Endodermal cell (in vitro differentiated cells): ENCODE data around the gene SNAP29. TPM values are rescaled to one million over a fixed set of nuclear protein-coding genes. Genes with fewer than 3 reads are reported as not detected.

Experiments
- DNase-seq: peaks from one replicate; pipeline ENCODE4 v3.0.0-alpha.2; 2017
- H3K27ac ChIP-seq: 2 replicates; pipeline ENCODE4 v1.5.1; 2013; ENCODE audit warnings: mild to moderate bottlenecking, low read depth, low read length, moderate library complexity
- H3K27me3 ChIP-seq: 2 replicates; pipeline ENCODE4 v1.6.1; 2013; ENCODE audit warnings: mild to moderate bottlenecking, low read length, moderate library complexity; ENCODE audit not compliant: insufficient read depth, control insufficient read depth, poor library complexity, severe bottlenecking
- H3K36me3 ChIP-seq: 2 replicates; pipeline ENCODE4 v1.7.0; 2013; ENCODE audit warnings: mild to moderate bottlenecking, low read length, moderate library complexity; ENCODE audit not compliant: control insufficient read depth, insufficient read depth
- H3K4me1 ChIP-seq: one replicate; pipeline ENCODE4 v1.7.0; 2013; ENCODE audit warnings: low read length; ENCODE audit not compliant: control insufficient read depth, insufficient read depth
- H3K4me3 ChIP-seq: 2 replicates; pipeline ENCODE4 v1.5.1; 2013; ENCODE audit warnings: mild to moderate bottlenecking, low read length, moderate library complexity
- H3K9ac ChIP-seq: 2 replicates; pipeline ENCODE4 v1.6.1; 2013; ENCODE audit warnings: mild to moderate bottlenecking, low read length, moderate library complexity; ENCODE audit not compliant: poor library complexity, severe bottlenecking; ENCODE audit errors: extremely low read depth
- H3K9me3 ChIP-seq: 2 replicates; pipeline ENCODE4 v1.6.1; 2013; ENCODE audit warnings: mild to moderate bottlenecking, low read length, moderate library complexity; ENCODE audit not compliant: control insufficient read depth
- H3K27ac Mint-ChIP-seq: 2 replicates; pipeline ENCODE4 v1.8.0; 2020; ENCODE audit warnings: mixed read lengths
- H3K27me3 Mint-ChIP-seq: 2 replicates; pipeline ENCODE4 v1.8.0; 2021; ENCODE audit warnings: mild to moderate bottlenecking, mixed read lengths; ENCODE audit not compliant: insufficient read depth
- H3K36me3 Mint-ChIP-seq: 2 replicates; pipeline ENCODE4 v1.8.0; 2020; ENCODE audit warnings: low read depth, mixed read lengths
- H3K4me1 Mint-ChIP-seq: 2 replicates; pipeline ENCODE4 v1.8.0; 2020; ENCODE audit warnings: mixed read lengths
- H3K4me3 Mint-ChIP-seq: 2 replicates; pipeline ENCODE4 v1.8.0; 2020; ENCODE audit warnings: mild to moderate bottlenecking, moderate library complexity, mixed read lengths
- H3K9me3 Mint-ChIP-seq: 2 replicates; pipeline ENCODE4 v1.8.0; 2020; ENCODE audit warnings: mild to moderate bottlenecking, mixed read lengths
- WGBS, 2 experiments: methylation state at CpG; one replicate each; pipeline versions ENCODE4 v1.1.5 to v1.1.7; 2013; ENCODE audit warnings: missing lambda C conversion rate in 2 of 2, mixed read lengths in 1 of 2; ENCODE audit not compliant: insufficient coverage in 1 of 2, insufficient read length in 1 of 2; 5-methylcytosine and 5-hydroxymethylcytosine counted together
- total RNA-seq, 2 donors: library from RNA; stranded (reverse); fragmentation: NEBNext Ultra II Directional in 1 of 2; extraction: Animal tissue kit (Norgen Biotek cat#: 25700) in 1 of 2; gene quantifications; 2 replicates in 1 of 2; 3 replicates in 1 of 2; pipeline ENCODE4 v1.2.1, GENCODE V29; 2021
- TF ChIP-seq, protein P1 (sequence below): fragments of 200-600 bp; sonication (generic); conservative IDR thresholded peaks from 2 replicates; pipeline ENCODE4 v1.5.0; 2021; ENCODE audit warnings: antibody characterized with exemption, mild to moderate bottlenecking

Gene SNAP29
- total RNA-seq, 2 donors from 2014 or later = 16.5 to 21.8 TPM

DNA sequence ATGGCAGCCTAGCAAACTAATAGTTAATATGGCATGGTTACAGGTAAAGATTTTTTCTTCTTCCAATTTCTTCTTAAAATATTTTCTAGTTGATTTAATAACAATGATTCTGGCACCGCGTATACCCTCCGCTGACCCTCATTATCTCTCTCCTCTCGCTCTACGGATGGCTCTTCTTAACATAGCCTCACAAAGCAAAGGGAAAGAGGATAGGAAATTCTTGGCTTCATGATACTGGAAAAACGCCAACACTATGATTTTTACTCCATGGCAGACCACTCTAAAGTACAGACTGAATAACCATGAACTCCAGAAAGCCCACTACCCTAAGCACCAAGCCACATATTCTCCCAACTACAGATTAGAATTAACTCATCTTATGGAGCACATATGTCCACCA lies 6.3 kb upstream of the SNAP29 start:
- Mint-ChIP-seq H3K4me1 (peaks cover 17% of the 10 kb centered on the region), H3K36me3 (no peaks in the 10 kb centered on the region), H3K9me3 (no peaks in the 10 kb centered on the region), H3K4me3 (no peak overlapping the region), H3K27me3 (no peaks in the 10 kb centered on the region), H3K27ac (no peak overlapping the region)
- Histone ChIP-seq H3K9ac (peak overlapping the region; percentile 36), H3K27ac (no peak overlapping the region), H3K36me3 (no peaks in the 10 kb centered on the region), H3K4me3 (no peak overlapping the region), H3K9me3 (no peaks in the 10 kb centered on the region), H3K4me1 (peaks cover 3% of the 10 kb centered on the region), H3K27me3 (no peaks in the 10 kb centered on the region)
- DNase-seq = peak; percentile 2
- TF ChIP-seq, protein P1, sequence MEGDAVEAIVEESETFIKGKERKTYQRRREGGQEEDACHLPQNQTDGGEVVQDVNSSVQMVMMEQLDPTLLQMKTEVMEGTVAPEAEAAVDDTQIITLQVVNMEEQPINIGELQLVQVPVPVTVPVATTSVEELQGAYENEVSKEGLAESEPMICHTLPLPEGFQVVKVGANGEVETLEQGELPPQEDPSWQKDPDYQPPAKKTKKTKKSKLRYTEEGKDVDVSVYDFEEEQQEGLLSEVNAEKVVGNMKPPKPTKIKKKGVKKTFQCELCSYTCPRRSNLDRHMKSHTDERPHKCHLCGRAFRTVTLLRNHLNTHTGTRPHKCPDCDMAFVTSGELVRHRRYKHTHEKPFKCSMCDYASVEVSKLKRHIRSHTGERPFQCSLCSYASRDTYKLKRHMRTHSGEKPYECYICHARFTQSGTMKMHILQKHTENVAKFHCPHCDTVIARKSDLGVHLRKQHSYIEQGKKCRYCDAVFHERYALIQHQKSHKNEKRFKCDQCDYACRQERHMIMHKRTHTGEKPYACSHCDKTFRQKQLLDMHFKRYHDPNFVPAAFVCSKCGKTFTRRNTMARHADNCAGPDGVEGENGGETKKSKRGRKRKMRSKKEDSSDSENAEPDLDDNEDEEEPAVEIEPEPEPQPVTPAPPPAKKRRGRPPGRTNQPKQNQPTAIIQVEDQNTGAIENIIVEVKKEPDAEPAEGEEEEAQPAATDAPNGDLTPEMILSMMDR = no peak
- WGBS, 2 experiments = 92% methylated on average over 6 of the region's 6 CpGs; no CpG with 5 or more reads in 1 of the 2 experiments

DNA sequence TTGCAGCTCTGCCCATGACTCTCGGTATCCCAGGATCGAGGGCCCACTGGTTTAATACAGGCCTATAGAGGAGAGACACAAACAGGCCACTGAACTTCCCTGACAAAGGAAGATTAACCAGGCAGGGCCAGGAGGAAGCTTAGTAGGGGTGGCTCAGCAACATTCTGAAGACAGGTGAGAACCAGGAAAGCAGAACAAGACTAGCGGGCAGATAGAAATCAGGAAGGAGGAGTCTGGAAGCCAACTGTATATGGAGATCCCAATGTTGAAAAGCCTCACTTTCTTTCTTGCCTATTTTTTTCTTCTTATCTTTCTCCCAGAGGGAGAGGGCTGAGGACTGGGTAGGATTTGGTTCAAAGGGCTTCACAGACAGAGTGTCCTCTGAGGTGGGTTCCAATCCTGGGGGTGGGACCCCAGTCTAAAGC lies 5.6 kb upstream of the SNAP29 start:
- H3K9me3 Mint-ChIP-seq = no peaks in the 10 kb centered on the region
- Histone ChIP-seq H3K4me1 (peaks cover 3% of the 10 kb centered on the region), H3K27me3 (no peaks in the 10 kb centered on the region), H3K9ac (peak overlapping the region; percentile 36), H3K4me3 (no peak overlapping the region), H3K9me3 (no peaks in the 10 kb centered on the region), H3K27ac (no peak overlapping the region), H3K36me3 (no peaks in the 10 kb centered on the region)
- H3K27ac Mint-ChIP-seq = peak overlapping the region; percentile 45
- H3K4me1 Mint-ChIP-seq = peaks cover 23% of the 10 kb centered on the region
- DNase-seq = peak; percentile 41
- no peaks in the 10 kb centered on the region for H3K27me3 Mint-ChIP-seq
- H3K36me3 Mint-ChIP-seq = no peaks in the 10 kb centered on the region
- TF ChIP-seq, protein P1 = no peak
- WGBS, 2 experiments = 92 to 94% methylated on average over 1 to 3 of the region's 3 CpGs
- no peak overlapping the region for H3K4me3 Mint-ChIP-seq

DNA sequence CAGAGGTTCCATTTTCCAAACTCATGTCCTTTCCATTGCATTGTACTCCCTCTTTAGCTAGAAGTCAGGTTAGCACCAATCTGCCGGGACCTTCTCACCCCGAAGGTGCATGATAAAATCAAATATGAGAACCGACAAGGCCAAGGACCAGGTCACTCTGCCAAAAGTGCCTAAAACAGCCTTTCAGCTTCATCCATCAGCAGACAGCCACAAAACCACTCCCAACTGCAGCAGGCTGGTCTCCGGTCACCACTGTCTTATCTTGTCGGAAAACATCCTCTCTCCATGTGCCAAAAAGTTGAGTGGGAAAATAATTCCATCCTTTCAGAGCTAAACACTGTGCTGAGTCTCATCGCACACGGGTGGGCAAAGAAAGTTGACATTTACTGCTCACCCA lies 1.6 kb upstream of the SNAP29 start:
- no peaks in the 10 kb centered on the region for H3K9me3 ChIP-seq
- no peak overlapping the region for H3K27ac ChIP-seq
- H3K4me3 ChIP-seq = peak overlapping the region; percentile 83
- WGBS, 2 experiments = 76 to 91% methylated on average over 4 to 7 of the region's 7 CpGs
- H3K4me1 ChIP-seq = peaks cover 3% of the 10 kb centered on the region
- no peaks in the 10 kb centered on the region for H3K27me3 Mint-ChIP-seq
- no peaks in the 10 kb centered on the region for H3K27me3 ChIP-seq
- peaks cover under 1% of the 10 kb centered on the region for H3K36me3 ChIP-seq
- H3K36me3 Mint-ChIP-seq = peaks cover 2% of the 10 kb centered on the region
- no peak overlapping the region for H3K9ac ChIP-seq
- H3K9me3 Mint-ChIP-seq = no peaks in the 10 kb centered on the region
- H3K27ac Mint-ChIP-seq = no peak overlapping the region
- TF ChIP-seq, protein P1 = no peak
- no peak for DNase-seq
- peak overlapping the region; percentile 83 for H3K4me3 Mint-ChIP-seq
- peaks cover 30% of the 10 kb centered on the region for H3K4me1 Mint-ChIP-seq
